Measurements from ENCODE around the gene ATP6V1F. TPM values are rescaled to one million over a fixed set of nuclear protein-coding genes. Genes with fewer than 3 reads are reported as not detected.
"Not testable (repeated sequence)": the region's sequence is repeated elsewhere in the genome, so short reads cannot be mapped to it uniquely, and the experiment has no call there.

The ATP6V1F gene
- total RNA-seq, 1 donor from 2014 or later: 162 TPM

DNA sequence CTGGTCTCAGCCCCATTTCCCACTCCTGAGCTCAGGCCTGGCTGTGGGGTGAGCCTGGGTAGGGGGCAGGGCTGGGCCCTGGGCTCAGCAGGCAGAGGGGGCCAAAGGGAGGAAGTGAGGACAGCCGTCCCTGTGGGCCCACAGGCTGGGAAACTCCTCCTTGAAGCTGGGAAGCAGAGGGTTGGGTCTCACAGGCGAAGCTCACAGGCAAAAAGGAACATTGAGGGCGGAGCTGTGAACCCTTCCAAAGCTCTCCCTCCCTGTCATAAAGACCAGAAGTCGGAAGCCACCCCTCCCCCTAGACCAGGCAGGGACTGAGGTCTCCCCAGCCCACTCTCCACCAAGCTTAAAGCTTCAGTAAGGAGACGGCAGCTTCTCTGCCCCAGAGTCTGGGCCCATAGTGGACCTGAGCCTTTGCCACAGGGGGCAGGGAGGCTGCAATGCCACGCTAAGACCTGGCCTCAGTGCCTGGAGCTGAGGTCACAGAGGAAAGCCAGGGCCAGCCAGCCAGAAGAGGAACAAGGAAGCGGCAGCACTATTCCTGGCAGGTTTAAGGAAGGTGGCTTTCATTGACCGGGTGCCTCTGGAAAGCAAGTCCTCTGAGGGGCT, 48.9 kb downstream of the ATP6V1F start:
- Mint-ChIP-seq H3K4me3 (ENCODE audit: unreplicated experiment) (peak overlapping the region; percentile 40), H3K4me1 (ENCODE audit: unreplicated experiment) (peaks cover 15% of the 10 kb centered on the region), H3K27me3 (ENCODE audit: unreplicated experiment) (peaks cover 24% of the 10 kb centered on the region), H3K27ac (ENCODE audit: unreplicated experiment) (no peak overlapping the region), H3K36me3 (ENCODE audit: unreplicated experiment) (no peaks in the 10 kb centered on the region), H3K9me3 (ENCODE audit: unreplicated experiment) (no peaks in the 10 kb centered on the region)
- TF ChIP-seq, protein P1, sequence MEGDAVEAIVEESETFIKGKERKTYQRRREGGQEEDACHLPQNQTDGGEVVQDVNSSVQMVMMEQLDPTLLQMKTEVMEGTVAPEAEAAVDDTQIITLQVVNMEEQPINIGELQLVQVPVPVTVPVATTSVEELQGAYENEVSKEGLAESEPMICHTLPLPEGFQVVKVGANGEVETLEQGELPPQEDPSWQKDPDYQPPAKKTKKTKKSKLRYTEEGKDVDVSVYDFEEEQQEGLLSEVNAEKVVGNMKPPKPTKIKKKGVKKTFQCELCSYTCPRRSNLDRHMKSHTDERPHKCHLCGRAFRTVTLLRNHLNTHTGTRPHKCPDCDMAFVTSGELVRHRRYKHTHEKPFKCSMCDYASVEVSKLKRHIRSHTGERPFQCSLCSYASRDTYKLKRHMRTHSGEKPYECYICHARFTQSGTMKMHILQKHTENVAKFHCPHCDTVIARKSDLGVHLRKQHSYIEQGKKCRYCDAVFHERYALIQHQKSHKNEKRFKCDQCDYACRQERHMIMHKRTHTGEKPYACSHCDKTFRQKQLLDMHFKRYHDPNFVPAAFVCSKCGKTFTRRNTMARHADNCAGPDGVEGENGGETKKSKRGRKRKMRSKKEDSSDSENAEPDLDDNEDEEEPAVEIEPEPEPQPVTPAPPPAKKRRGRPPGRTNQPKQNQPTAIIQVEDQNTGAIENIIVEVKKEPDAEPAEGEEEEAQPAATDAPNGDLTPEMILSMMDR (IDR thresholded peaks at IDR 0.05): no peak
- DNase-seq (ENCODE audit: extremely low spot score, unreplicated experiment): no peak

DNA sequence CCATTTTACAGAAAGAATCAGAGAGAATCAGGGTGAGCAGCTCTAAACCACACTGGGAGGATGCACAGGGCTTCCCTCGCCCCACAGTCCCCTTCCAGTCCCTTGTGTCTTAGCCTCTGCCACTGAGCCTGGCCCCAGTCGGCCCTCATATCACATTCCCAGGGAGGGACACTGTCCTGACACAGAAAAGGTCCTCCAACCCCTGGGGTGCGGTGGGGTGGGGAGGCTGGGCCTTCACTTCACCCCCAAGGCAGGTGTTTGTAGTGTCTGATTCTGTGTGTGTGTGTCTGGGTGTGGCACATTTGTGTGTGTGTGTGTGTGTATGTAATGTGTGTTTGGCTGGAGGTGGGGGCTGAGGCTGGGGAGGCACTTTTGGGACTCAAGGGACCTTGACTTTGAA, 49.6 kb downstream of the ATP6V1F start:
- H3K4me1 Mint-ChIP-seq (ENCODE audit: unreplicated experiment): peaks cover 15% of the 10 kb centered on the region
- no peak overlapping the region for H3K27ac Mint-ChIP-seq (ENCODE audit: unreplicated experiment)
- peaks cover 31% of the 10 kb centered on the region for H3K27me3 Mint-ChIP-seq (ENCODE audit: unreplicated experiment)
- no peaks in the 10 kb centered on the region for H3K36me3 Mint-ChIP-seq (ENCODE audit: unreplicated experiment)
- H3K4me3 Mint-ChIP-seq (ENCODE audit: unreplicated experiment): no peak overlapping the region
- TF ChIP-seq, protein P1 (IDR thresholded peaks at IDR 0.05): no peak
- no peaks in the 10 kb centered on the region for H3K9me3 Mint-ChIP-seq (ENCODE audit: unreplicated experiment)
- DNase-seq (ENCODE audit: extremely low spot score, unreplicated experiment): no peak

DNA sequence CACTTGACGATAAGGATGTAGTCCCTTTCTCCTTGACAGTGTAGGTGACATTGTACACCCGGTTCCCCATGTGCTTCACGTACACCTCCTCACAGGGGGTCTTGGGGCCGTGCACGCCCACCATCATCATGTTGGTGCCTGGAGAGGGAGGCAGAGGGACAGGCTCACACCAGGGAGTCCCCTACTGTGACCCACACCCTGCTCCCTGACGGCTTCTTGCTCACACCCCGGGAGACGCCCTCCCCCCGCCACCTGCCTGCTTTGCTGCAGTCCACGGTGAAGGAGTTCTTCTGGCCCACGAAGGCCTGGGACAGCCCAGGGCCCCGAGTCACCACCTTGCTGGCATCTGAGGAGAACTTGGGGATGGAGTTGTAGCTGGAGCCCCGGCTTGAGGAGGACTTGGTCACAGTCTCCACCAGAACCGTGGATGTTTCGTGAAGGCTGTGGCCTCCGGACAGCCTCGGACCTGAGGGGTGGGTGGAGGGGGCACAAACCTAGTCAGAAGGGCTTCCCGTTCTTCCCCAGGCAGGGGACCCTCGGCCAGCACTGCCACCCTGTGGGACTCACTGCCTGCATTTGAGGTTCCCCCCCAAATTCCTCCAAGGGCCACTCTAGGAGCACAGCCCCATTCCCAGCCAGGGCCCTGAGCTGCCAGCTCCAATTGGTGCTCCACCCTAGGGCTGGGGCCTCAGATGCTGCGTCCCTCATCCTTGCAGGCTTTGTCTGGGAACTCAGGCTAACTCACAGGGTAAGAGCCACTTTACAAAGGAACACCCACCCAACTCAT, 50.2 kb downstream of the ATP6V1F start:
- H3K4me3 Mint-ChIP-seq (ENCODE audit: unreplicated experiment); H3K9me3 Mint-ChIP-seq (ENCODE audit: unreplicated experiment); H3K27ac Mint-ChIP-seq (ENCODE audit: unreplicated experiment); H3K36me3 Mint-ChIP-seq (ENCODE audit: unreplicated experiment); DNase-seq (ENCODE audit: extremely low spot score, unreplicated experiment): not testable (repeated sequence)
- H3K27me3 Mint-ChIP-seq (ENCODE audit: unreplicated experiment): peaks cover 34% of the 10 kb centered on the region
- H3K4me1 Mint-ChIP-seq (ENCODE audit: unreplicated experiment): peaks cover 15% of the 10 kb centered on the region

DNA sequence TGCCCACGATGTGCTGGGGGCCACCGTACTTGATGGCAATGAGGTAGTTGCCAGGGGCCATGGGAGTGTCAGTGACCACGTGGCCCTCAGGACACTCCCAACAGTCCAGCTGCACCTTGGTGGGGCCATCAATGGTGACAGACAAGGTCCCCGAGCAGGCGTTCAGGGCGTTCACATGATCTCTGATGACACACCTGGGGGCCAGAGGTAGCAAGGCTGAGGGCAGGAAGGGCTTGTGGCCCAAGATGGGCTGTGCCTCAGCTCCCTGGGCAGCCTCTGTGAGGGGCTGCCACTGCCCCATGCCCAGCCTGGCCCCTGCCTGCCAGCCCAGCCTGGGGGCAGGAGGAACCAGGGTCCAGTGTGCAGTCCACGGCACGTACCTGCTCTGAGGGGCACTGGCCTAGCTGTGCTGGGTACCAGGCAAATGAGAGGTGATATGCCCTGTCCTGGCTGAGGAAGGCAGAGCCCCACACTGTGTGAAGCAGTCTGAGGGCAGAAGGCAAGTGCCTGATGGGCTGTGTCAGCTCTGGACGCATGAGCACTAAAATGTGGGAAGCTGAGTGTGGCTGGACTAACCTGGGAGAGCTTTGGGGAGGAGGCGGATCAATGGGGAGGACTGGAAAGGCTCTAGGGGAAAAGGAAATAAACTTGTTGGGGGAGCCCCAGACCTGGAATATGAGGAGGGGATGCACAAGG, 51.4 kb downstream of the ATP6V1F start:
- H3K27me3 Mint-ChIP-seq (ENCODE audit: unreplicated experiment): peaks cover 42% of the 10 kb centered on the region
- no peak overlapping the region for H3K27ac Mint-ChIP-seq (ENCODE audit: unreplicated experiment)
- TF ChIP-seq, protein P1 (IDR thresholded peaks at IDR 0.05): no peak
- no peak overlapping the region for H3K4me3 Mint-ChIP-seq (ENCODE audit: unreplicated experiment)
- no peaks in the 10 kb centered on the region for H3K36me3 Mint-ChIP-seq (ENCODE audit: unreplicated experiment)
- DNase-seq (ENCODE audit: extremely low spot score, unreplicated experiment): no peak
- peaks cover 15% of the 10 kb centered on the region for H3K4me1 Mint-ChIP-seq (ENCODE audit: unreplicated experiment)
- no peaks in the 10 kb centered on the region for H3K9me3 Mint-ChIP-seq (ENCODE audit: unreplicated experiment)

DNA sequence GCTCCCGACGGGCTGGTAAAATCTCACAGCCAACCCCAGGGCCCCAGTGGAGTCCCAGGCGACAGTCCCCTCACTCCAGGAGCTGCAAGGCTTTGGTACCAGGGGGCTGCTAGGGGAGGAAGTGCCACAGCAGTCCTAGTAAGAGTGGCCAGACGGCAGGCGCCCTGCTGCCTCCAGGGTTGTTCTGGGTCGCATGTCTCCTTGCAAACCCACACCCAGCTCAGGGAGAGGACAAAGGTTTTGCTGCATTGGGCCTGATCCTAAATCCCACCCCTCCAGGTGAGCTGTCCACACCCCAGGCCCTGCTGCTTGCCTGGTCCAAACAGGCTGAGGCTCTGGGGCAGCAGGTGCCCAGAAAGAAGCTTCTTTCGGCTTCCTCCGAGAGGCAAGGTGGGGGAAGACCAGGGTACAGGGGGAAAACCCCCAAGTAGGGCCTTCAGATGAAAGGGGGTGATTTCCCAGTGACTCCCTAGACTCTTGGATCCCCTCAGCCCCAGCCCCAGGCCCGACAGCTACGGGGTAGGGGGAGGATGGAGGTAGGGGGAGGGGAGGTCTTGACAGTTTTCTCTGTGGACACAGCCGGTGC, 52.0 kb downstream of the ATP6V1F start:
- Mint-ChIP-seq H3K4me3 (ENCODE audit: unreplicated experiment) (no peak overlapping the region), H3K27ac (ENCODE audit: unreplicated experiment) (no peak overlapping the region), H3K4me1 (ENCODE audit: unreplicated experiment) (peaks cover 12% of the 10 kb centered on the region), H3K9me3 (ENCODE audit: unreplicated experiment) (no peaks in the 10 kb centered on the region), H3K36me3 (ENCODE audit: unreplicated experiment) (no peaks in the 10 kb centered on the region), H3K27me3 (ENCODE audit: unreplicated experiment) (peaks cover 44% of the 10 kb centered on the region)
- TF ChIP-seq, protein P1 (IDR thresholded peaks at IDR 0.05): no peak
- no peak for DNase-seq (ENCODE audit: extremely low spot score, unreplicated experiment)
